ENCODE measurements around the gene DSCAML1. TPM values are rescaled to one million over a fixed set of nuclear protein-coding genes. Genes with fewer than 3 reads are reported as not detected.

Gene DSCAML1
- total RNA-seq, 6 donors from 2014 or later: 0.30 to 3.1 (median 1.3) TPM

- no peak overlapping the region for H3K4me3 ChIP-seq
- TF ChIP-seq POLR2AphosphoS5 (IDR thresholded peaks at IDR 0.05): no peak
- no peak for TF ChIP-seq EP300 (IDR thresholded peaks at IDR 0.05)
- TF ChIP-seq, protein P1, sequence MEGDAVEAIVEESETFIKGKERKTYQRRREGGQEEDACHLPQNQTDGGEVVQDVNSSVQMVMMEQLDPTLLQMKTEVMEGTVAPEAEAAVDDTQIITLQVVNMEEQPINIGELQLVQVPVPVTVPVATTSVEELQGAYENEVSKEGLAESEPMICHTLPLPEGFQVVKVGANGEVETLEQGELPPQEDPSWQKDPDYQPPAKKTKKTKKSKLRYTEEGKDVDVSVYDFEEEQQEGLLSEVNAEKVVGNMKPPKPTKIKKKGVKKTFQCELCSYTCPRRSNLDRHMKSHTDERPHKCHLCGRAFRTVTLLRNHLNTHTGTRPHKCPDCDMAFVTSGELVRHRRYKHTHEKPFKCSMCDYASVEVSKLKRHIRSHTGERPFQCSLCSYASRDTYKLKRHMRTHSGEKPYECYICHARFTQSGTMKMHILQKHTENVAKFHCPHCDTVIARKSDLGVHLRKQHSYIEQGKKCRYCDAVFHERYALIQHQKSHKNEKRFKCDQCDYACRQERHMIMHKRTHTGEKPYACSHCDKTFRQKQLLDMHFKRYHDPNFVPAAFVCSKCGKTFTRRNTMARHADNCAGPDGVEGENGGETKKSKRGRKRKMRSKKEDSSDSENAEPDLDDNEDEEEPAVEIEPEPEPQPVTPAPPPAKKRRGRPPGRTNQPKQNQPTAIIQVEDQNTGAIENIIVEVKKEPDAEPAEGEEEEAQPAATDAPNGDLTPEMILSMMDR (IDR thresholded peaks at IDR 0.05): no peak
- no peak for TF ChIP-seq POLR2A (IDR thresholded peaks at IDR 0.05)
- no peaks in the 10 kb centered on the region for H3K9me3 ChIP-seq
- no peak overlapping the region for H3K27ac ChIP-seq
- DNase-seq: no peak
- 65 to 76% methylated on average over 4 of the region's 4 CpGs for WGBS, 2 donors
- no peaks in the 10 kb centered on the region for H3K36me3 ChIP-seq
- no peaks in the 10 kb centered on the region for H3K27me3 ChIP-seq
- no peak for ATAC-seq (ENCODE audit: low FRiP score in 2 of 2)
- H3K4me1 ChIP-seq: no peaks in the 10 kb centered on the region
Measured at GRCh38 chr11:117565709-117566108, 231.3 kb downstream of the DSCAML1 start.

- TF ChIP-seq, protein P1 (IDR thresholded peaks at IDR 0.05): no peak
- TF ChIP-seq POLR2AphosphoS5 (IDR thresholded peaks at IDR 0.05) (no peak), EP300 (IDR thresholded peaks at IDR 0.05) (no peak), POLR2A (IDR thresholded peaks at IDR 0.05) (no peak)
- no peaks in the 10 kb centered on the region for H3K36me3 ChIP-seq
- ATAC-seq (ENCODE audit: low FRiP score in 2 of 2) (no peak), DNase-seq (no peak)
- H3K4me1 ChIP-seq: no peaks in the 10 kb centered on the region
- no peak overlapping the region for H3K27ac ChIP-seq
- H3K4me3 ChIP-seq: no peak overlapping the region
- 89 to 92% methylated on average over 4 of the region's 4 CpGs for WGBS, 2 donors
- H3K9me3 ChIP-seq: no peaks in the 10 kb centered on the region
- no peaks in the 10 kb centered on the region for H3K27me3 ChIP-seq
Measured at GRCh38 chr11:117564321-117564720, 232.7 kb downstream of the DSCAML1 start.

DNA sequence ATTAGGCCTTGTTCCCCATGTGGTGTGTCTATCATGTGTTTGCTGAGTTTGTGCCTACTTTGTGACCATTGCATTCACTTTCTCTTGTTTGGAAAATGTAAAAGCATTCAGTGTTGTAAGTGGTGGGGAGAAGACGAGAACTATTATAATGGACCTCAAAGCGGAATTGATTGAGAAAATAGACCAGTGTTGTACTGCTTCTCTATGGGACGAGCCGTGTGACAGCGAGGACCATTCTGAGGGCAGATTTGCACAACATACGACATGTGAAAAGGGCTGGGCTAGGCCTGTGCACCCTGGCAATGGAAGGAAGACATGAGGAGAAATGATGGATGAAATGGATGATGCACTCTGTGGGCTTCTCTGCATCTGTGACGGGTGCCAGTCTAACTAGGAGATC, 233.5 kb downstream of the DSCAML1 start:
- WGBS, 2 donors: 94 to 95% methylated on average over 7 of the region's 7 CpGs
- ATAC-seq (ENCODE audit: low FRiP score in 2 of 2): no peak

DNA sequence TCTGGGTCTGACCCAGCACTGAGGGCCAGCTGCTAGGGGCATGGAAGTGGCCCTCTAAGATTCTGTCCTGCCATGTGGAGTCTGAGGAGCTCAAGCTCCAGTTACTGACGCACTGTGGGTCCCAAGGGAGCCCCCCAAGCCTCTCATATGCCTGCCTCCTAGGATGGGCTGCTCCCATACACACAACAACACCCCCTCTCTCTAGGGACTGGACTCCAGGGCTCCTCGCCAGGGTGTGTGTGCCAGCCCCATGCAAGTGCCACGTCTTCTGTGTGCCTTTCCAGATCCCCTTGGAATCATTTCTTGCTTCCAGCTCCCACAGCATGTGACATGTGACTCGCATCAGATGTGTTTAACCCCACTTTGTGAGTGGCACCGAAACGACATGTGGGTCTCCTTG, 234.9 kb downstream of the DSCAML1 start:
- no peak overlapping the region for H3K27ac ChIP-seq
- H3K36me3 ChIP-seq: no peaks in the 10 kb centered on the region
- ATAC-seq (ENCODE audit: low FRiP score in 2 of 2) (no peak), DNase-seq (no peak)
- no peaks in the 10 kb centered on the region for H3K9me3 ChIP-seq
- TF ChIP-seq, protein P1 (IDR thresholded peaks at IDR 0.05): no peak
- no peak for TF ChIP-seq EP300 (IDR thresholded peaks at IDR 0.05)
- no peak for TF ChIP-seq POLR2A (IDR thresholded peaks at IDR 0.05)
- no peak for TF ChIP-seq POLR2AphosphoS5 (IDR thresholded peaks at IDR 0.05)
- H3K27me3 ChIP-seq: no peaks in the 10 kb centered on the region
- H3K4me3 ChIP-seq: no peak overlapping the region
- H3K4me1 ChIP-seq: no peaks in the 10 kb centered on the region
- WGBS, 2 donors: 75 to 89% methylated on average over 5 to 6 of the region's 6 CpGs

More for the DNA sequence above, 233.5 kb downstream of the DSCAML1 start:
- DNase-seq: no peak
- Histone ChIP-seq H3K9me3 (no peaks in the 10 kb centered on the region), H3K27ac (no peak overlapping the region), H3K4me1 (no peaks in the 10 kb centered on the region), H3K27me3 (no peaks in the 10 kb centered on the region), H3K36me3 (no peaks in the 10 kb centered on the region), H3K4me3 (no peak overlapping the region)
- no peak for TF ChIP-seq POLR2AphosphoS5 (IDR thresholded peaks at IDR 0.05)
- TF ChIP-seq EP300 (IDR thresholded peaks at IDR 0.05): no peak
- TF ChIP-seq, protein P1 (IDR thresholded peaks at IDR 0.05): no peak
- no peak for TF ChIP-seq POLR2A (IDR thresholded peaks at IDR 0.05)

DNA sequence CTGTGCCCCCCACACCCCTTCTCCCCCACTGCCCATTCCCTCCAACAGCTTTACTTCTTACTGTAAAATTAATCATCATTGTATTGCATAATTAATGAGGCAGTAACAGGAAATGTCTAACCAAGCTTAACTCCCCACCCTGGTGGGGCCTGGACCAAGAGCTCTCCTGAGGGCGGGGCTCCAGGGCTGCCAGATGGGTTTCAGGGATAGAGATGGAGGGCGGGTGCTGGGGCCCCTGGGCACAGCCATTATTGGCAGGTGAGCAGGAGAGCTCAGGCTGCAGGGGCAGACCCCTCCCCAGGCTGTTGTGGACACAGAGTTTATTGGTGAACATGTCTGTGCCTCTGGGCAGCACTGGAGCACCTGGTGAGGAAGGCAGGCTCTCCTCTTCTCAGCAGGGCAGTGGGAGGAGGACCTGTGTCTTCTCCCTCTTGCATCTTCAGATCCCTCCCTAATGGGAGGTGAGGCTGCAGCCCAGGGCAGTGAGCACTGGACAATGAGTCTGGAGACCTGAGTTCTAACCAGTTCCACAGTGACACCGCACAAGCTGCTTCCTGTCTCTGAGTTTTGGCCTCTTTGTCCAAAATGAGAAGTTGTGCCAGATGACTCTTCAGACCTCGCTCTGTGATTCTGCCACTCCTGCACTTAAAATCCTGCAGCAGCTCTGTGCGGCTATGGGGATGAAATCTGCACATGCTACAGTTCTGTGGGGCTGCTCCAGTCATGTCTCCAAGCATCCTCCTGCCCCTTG, 236.1 kb downstream of the DSCAML1 start:
- H3K36me3 ChIP-seq: no peaks in the 10 kb centered on the region
- ATAC-seq (ENCODE audit: low FRiP score in 2 of 2) (no peak), DNase-seq (no peak)
- no peaks in the 10 kb centered on the region for H3K27me3 ChIP-seq
- no peak overlapping the region for H3K27ac ChIP-seq
- H3K4me1 ChIP-seq: no peaks in the 10 kb centered on the region
- whole genome bisulfite sequencing, 2 donors: 64 to 70% methylated on average over 5 of the region's 5 CpGs
- H3K9me3 ChIP-seq: no peaks in the 10 kb centered on the region
- TF ChIP-seq POLR2A (IDR thresholded peaks at IDR 0.05): no peak
- TF ChIP-seq, protein P1 (IDR thresholded peaks at IDR 0.05): no peak
- no peak for TF ChIP-seq POLR2AphosphoS5 (IDR thresholded peaks at IDR 0.05)
- no peak for TF ChIP-seq EP300 (IDR thresholded peaks at IDR 0.05)
- no peak overlapping the region for H3K4me3 ChIP-seq

Measured in upper lobe of left lung (tissue), 6 donors.